ENCODE results near the gene BCAS3. TPM values are rescaled to one million over a fixed set of nuclear protein-coding genes. Genes with fewer than 3 reads are reported as not detected.

Gene BCAS3
- total RNA-seq, 1 experiment from 2014 or later = 14.4 TPM

DNA sequence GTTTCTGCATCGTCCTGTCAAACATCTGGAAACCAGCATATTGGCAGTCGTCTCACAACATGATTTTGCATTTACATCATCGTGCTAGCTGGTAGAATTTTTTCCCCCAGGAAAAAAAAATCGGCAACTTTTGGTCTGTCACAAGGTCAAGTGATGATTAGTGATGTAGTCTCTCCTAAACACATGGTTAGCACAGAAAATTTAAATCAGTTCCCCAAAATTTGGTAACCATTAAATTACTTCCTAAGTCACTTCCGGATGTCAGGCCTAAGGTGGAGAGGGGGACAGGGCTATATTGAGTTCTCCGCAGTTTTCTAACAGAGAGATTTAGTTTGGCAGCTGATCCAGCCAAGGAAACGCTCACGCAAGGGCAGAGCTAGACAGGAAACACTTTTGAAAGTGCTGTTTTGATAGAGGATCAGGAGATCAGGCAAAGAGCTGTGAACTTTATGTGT lies 451.0 kb downstream of the BCAS3 start:
- Histone ChIP-seq H3K4me1 (ENCODE audit: insufficient read depth, low read length, poor library complexity, severe bottlenecking) (no peaks in the 10 kb centered on the region), H3K27me3 (replicated peaks; ENCODE audit: insufficient read depth, low read depth, low read length, poor library complexity) (no peaks in the 10 kb centered on the region), H3K36me3 (ENCODE audit: insufficient read depth, low read length, poor library complexity, severe bottlenecking) (no peaks in the 10 kb centered on the region), H3K27ac (ENCODE audit: low read depth, low read length, poor library complexity, severe bottlenecking) (no peak overlapping the region), H3K4me3 (ENCODE audit: low read depth, low read length, poor library complexity, severe bottlenecking) (no peak overlapping the region), H3K9me3 (ENCODE audit: low read depth, low read length, poor library complexity, severe bottlenecking) (no peaks in the 10 kb centered on the region)
- ChIA-PET POLR2A (ENCODE audit: low non-redundant PET) (no interaction called here), CTCF (no interaction called here)
- DNase-seq (ENCODE audit: low spot score) = no peak
- TF ChIP-seq CTCF (conservative IDR thresholded peaks at IDR 0.05; ENCODE audit: low read depth, low read length) (no peak), EZH2 (IDR thresholded peaks at IDR 0.05; ENCODE audit: borderline replicate concordance, low read depth, low read length, poor library complexity, severe bottlenecking) (no peak)
- no TSS peak for BruUV-seq (replicated peaks)
- intact Hi-C loops (cut with micrococcal nuclease; ENCODE audit: unreplicated experiment) = loop anchor here (10.0 kb wide), 1 partner anchor 64 kb away; no protein-coding TSS in a partner anchor

DNA sequence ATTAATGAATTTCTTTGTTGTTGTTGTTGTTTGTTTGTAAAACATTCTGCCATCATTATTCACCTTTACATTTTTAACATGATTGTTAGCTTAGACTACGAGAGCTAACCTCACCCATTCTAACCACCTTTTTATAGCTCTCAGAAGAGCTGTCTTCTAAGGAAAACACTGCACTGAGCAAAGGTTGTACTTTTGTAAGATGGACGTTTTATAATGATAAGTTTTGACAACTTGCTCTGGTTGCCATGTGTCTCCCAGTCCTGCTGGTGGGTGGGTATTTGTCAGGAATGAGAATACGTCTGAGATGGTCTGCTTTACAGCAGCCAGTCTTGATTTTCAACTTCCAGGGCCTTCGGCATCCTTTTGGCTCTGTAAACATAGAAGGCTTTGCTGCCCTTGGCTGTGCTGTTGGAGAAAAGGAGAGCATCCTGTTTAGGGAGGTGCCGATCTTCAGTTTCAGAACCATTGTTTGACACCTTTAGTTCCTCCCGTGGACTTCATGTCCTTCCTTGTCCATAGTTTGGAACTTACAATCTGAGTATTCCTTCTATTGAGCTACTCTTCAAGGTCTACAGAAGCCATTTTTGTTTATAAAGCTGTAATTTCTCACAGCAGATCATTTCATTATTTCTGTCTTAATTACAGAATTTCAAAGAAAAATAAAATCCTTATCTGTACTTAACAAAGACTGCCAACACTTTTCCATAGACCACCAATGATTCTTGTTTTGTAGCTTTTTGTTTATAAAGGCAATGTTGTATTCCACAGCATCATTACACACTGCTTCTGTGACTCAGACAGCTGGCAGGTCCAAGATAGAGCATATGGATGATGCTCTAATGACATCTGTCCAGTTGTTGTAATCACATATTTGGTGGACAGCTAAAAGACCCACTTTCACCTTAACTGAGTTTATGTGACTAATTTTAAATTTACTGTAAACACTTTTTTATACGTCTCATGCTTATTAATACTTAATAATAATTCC lies 451.9 kb downstream of the BCAS3 start:
- H3K27me3 ChIP-seq (replicated peaks; ENCODE audit: insufficient read depth, low read depth, low read length, poor library complexity) = no peaks in the 10 kb centered on the region
- H3K36me3 ChIP-seq (ENCODE audit: insufficient read depth, low read length, poor library complexity, severe bottlenecking) = no peaks in the 10 kb centered on the region
- H3K4me3 ChIP-seq (ENCODE audit: low read depth, low read length, poor library complexity, severe bottlenecking) = no peak overlapping the region
- no peaks in the 10 kb centered on the region for H3K9me3 ChIP-seq (ENCODE audit: low read depth, low read length, poor library complexity, severe bottlenecking)
- ChIA-PET POLR2A (ENCODE audit: low non-redundant PET) (no interaction called here), CTCF (no interaction called here)
- H3K27ac ChIP-seq (ENCODE audit: low read depth, low read length, poor library complexity, severe bottlenecking) = no peak overlapping the region
- no peak for TF ChIP-seq EZH2 (IDR thresholded peaks at IDR 0.05; ENCODE audit: borderline replicate concordance, low read depth, low read length, poor library complexity, severe bottlenecking)
- TF ChIP-seq CTCF (conservative IDR thresholded peaks at IDR 0.05; ENCODE audit: low read depth, low read length) = no peak
- DNase-seq (ENCODE audit: low spot score) = no peak
- BruUV-seq (replicated peaks) = no TSS peak
- intact Hi-C loops (cut with micrococcal nuclease; ENCODE audit: unreplicated experiment) = loop anchor here (10.0 kb wide), 1 partner anchor 65 kb away; no protein-coding TSS in a partner anchor
- H3K4me1 ChIP-seq (ENCODE audit: insufficient read depth, low read length, poor library complexity, severe bottlenecking) = no peaks in the 10 kb centered on the region

DNA sequence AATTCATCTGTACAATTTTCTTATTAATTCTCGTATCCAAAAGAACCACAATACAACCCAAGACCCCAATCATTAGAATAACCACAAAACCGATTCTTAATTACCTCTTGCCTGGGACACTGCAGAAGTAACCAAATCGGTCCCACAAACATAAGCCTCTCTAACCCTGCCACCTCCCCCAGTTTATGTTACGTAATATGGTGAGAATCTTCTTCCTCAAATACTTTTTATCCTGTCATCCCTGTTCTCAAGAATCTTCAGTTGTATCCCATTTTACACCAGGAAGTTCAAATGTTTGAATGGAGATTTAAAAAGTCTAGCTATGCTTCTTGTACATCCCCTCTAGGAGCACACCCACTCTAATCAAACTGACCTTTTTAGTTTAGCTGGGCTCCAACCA lies 452.7 kb downstream of the BCAS3 start:
- Histone ChIP-seq H3K4me1 (ENCODE audit: insufficient read depth, low read length, poor library complexity, severe bottlenecking) (no peaks in the 10 kb centered on the region), H3K4me3 (ENCODE audit: low read depth, low read length, poor library complexity, severe bottlenecking) (no peak overlapping the region), H3K27me3 (replicated peaks; ENCODE audit: insufficient read depth, low read depth, low read length, poor library complexity) (no peaks in the 10 kb centered on the region), H3K27ac (ENCODE audit: low read depth, low read length, poor library complexity, severe bottlenecking) (no peak overlapping the region), H3K36me3 (ENCODE audit: insufficient read depth, low read length, poor library complexity, severe bottlenecking) (no peaks in the 10 kb centered on the region), H3K9me3 (ENCODE audit: low read depth, low read length, poor library complexity, severe bottlenecking) (no peaks in the 10 kb centered on the region)
- BruUV-seq (replicated peaks) = no TSS peak
- no peak for DNase-seq (ENCODE audit: low spot score)
- POLR2A ChIA-PET (ENCODE audit: low non-redundant PET) = no interaction called here
- TF ChIP-seq EZH2 (IDR thresholded peaks at IDR 0.05; ENCODE audit: borderline replicate concordance, low read depth, low read length, poor library complexity, severe bottlenecking) (no peak), CTCF (conservative IDR thresholded peaks at IDR 0.05; ENCODE audit: low read depth, low read length) (no peak)
- intact Hi-C loops (cut with micrococcal nuclease; ENCODE audit: unreplicated experiment) = no loop called here
- CTCF ChIA-PET = no interaction called here

Measured in A673 (cell line).